Testis (tissue), 3 donors: ENCODE measurements around the gene CUX1. TPM values are rescaled to one million over a fixed set of nuclear protein-coding genes. Genes with fewer than 3 reads are reported as not detected.
A peak's percentile ranks its signal among the peaks of the same experiment; 100 is the strongest.

ENCODE experiments used
- DNase-seq: peaks from one replicate; pipeline ENCODE4 v3.0.0-alpha.2; 2019
- H3K27ac ChIP-seq, 2 donors: fragments of 200-600 bp; sonication (generic); one replicate each; pipeline ENCODE4 v1.5.1; 2019
- H3K27me3 ChIP-seq: fragments of 200-600 bp; sonication (generic); one replicate; pipeline ENCODE4 v1.5.1; 2019
- H3K36me3 ChIP-seq: fragments of 200-600 bp; sonication (generic); one replicate; pipeline ENCODE4 v1.5.1; 2017; ENCODE audit warnings: low read depth; ENCODE audit errors: missing control alignments
- H3K4me1 ChIP-seq: fragments of 200-600 bp; sonication (generic); one replicate; pipeline ENCODE4 v1.5.1; 2019
- H3K4me3 ChIP-seq, 2 donors: fragments of 200-600 bp; sonication (generic); one replicate each; pipeline ENCODE4 v1.5.1; 2017 to 2019
- H3K9me3 ChIP-seq: fragments of 200-600 bp; sonication (generic); one replicate; pipeline ENCODE4 v1.5.1; 2017
- CTCF ChIP-seq, 3 experiments: fragments of 450-650 bp in 2 of 3; fragments of 200-600 bp in 1 of 3; sonication (generic) in 1 of 3; IDR thresholded peaks; one replicate each; pipeline ENCODE4 v1.5.1; 2016 to 2019; ENCODE audit warnings: antibody characterized with exemption in 3 of 3, mild to moderate bottlenecking in 2 of 3, moderate library complexity in 1 of 3
- POLR2A ChIP-seq: fragments of 450-650 bp; IDR thresholded peaks from one replicate; pipeline ENCODE4 v1.6.1; 2017; ENCODE audit warnings: antibody characterized with exemption, mild to moderate bottlenecking, moderate library complexity
- WGBS, 2 donors: methylation state at CpG; one replicate each; pipeline ENCODE4 v1.1.5; 2018; 5-methylcytosine and 5-hydroxymethylcytosine counted together
- intact Hi-C: fragments of 100-400 bp; cut with DNase I; formaldehyde crosslinking; loops from one replicate; pipeline ENCODE4 v1.15.1; 2023; ENCODE audit warnings: low total_unique reads
- polyA plus RNA-seq: library from polyadenylated mRNA; stranded (reverse); fragments of 350-450 nt; fragmentation: Illumina TruSeq; extraction: RNeasy Lipid Tissue Mini Kit (QIAGEN cat#74804); gene quantifications from one replicate; pipeline ENCODE4 v1.2.3, GENCODE V29; 2014; ENCODE audit warnings: low read depth, low replicate concordance; ENCODE audit not compliant: insufficient read depth
- total RNA-seq, 2 donors: library from RNA; depleted of rRNA; stranded (reverse); fragments of >200 nt; gene quantifications; one replicate each; pipeline ENCODE4 v1.2.3, GENCODE V29; 2016

The CUX1 gene
- total and polyA plus RNA-seq, 3 donors from 2014 or later = 30.8 to 46.3 (median 43.1) TPM

GRCh38 chr7:102248081-102248455 lies 430.6 kb downstream of the CUX1 start:
- H3K27ac ChIP-seq = peak overlapping the region; percentile 8 to 18
- no peaks in the 10 kb centered on the region for H3K4me1 ChIP-seq
- H3K36me3 ChIP-seq = no peaks in the 10 kb centered on the region
- H3K9me3 ChIP-seq = no peaks in the 10 kb centered on the region
- no peak for DNase-seq
- 61 to 77% methylated on average over 11 to 14 of the region's 14 CpGs for WGBS, 2 donors
- TF ChIP-seq CTCF (IDR thresholded peaks at IDR 0.05) = no peak
- intact Hi-C loops = no loop called here
- H3K4me3 ChIP-seq = peak overlapping the region; percentile 10 to 27
- no peaks in the 10 kb centered on the region for H3K27me3 ChIP-seq

GRCh38 chr7:102248456-102249395 lies 431.3 kb downstream of the CUX1 start:
- WGBS, 2 donors = 72 to 84% methylated on average over 25 to 70 of the region's 117 CpGs

GRCh38 chr7:102251531-102252365 lies 434.3 kb downstream of the CUX1 start:
- 78 to 86% methylated on average over 7 of the region's 7 CpGs for WGBS, 2 donors
- Histone ChIP-seq H3K27me3 (no peaks in the 10 kb centered on the region), H3K4me1 (no peaks in the 10 kb centered on the region), H3K27ac (no peak overlapping the region), H3K9me3 (no peaks in the 10 kb centered on the region), H3K4me3 (no peak overlapping the region), H3K36me3 (no peaks in the 10 kb centered on the region)
- no peak for TF ChIP-seq POLR2A
- no peak for TF ChIP-seq CTCF (IDR thresholded peaks at IDR 0.05)
- DNase-seq = no peak
- intact Hi-C loops = no loop called here

More at GRCh38 chr7:102248456-102249395, 431.3 kb downstream of the CUX1 start:
- intact Hi-C loops = no loop called here
- peak; percentile 33 for DNase-seq
- Histone ChIP-seq H3K9me3 (no peaks in the 10 kb centered on the region), H3K4me1 (no peaks in the 10 kb centered on the region), H3K4me3 (peak overlapping the region; percentile 27 to 39), H3K27ac (peak overlapping the region; percentile 8 to 18), H3K27me3 (no peaks in the 10 kb centered on the region), H3K36me3 (no peaks in the 10 kb centered on the region)
- TF ChIP-seq POLR2A (no peak), CTCF (IDR thresholded peaks at IDR 0.05) (no peak)

- Histone ChIP-seq H3K27me3 (no peaks in the 10 kb centered on the region), H3K4me3 (no peak overlapping the region), H3K4me1 (no peaks in the 10 kb centered on the region), H3K27ac (no peak overlapping the region), H3K9me3 (no peaks in the 10 kb centered on the region), H3K36me3 (no peaks in the 10 kb centered on the region)
- no peak for DNase-seq
- 71 to 86% methylated on average over 11 of the region's 11 CpGs for WGBS, 2 donors
- TF ChIP-seq CTCF (IDR thresholded peaks at IDR 0.05) (no peak), POLR2A (no peak)
- intact Hi-C loops = no loop called here
Observed at GRCh38 chr7:102252366-102252982, 435.0 kb downstream of the CUX1 start.
